ENCODE measurements around the gene GXYLT2. TPM values are rescaled to one million over a fixed set of nuclear protein-coding genes. Genes with fewer than 3 reads are reported as not detected.

The GXYLT2 gene
- total RNA-seq, 1 experiment from 2014 or later = 6.1 TPM

GRCh38 chr3:72968266-72968664 lies 80.4 kb downstream of the GXYLT2 start:
- ChIA-PET CTCF (no interaction called here), POLR2A (no interaction called here)
- Histone ChIP-seq H3K27ac (ENCODE audit: low read length) (no peak overlapping the region), H3K4me3 (ENCODE audit: low read depth in 2 of 2, low read length in 2 of 2) (no peak overlapping the region), H3K9me3 (ENCODE audit: control insufficient read depth, insufficient read depth, low read depth, low read length) (no peaks in the 10 kb centered on the region), H3K27me3 (ENCODE audit: control insufficient read depth, insufficient read depth, low read length) (no peaks in the 10 kb centered on the region), H3K4me1 (ENCODE audit: control insufficient read depth, insufficient read depth, low read length) (no peaks in the 10 kb centered on the region), H3K36me3 (ENCODE audit: control insufficient read depth, insufficient read depth, low read length) (no peaks in the 10 kb centered on the region)
- DNase-seq (ENCODE audit: low read depth, low spot score) (no peak), ATAC-seq (no peak)
- no peak for TF ChIP-seq SIN3A (IDR thresholded peaks at IDR 0.05; ENCODE audit: borderline replicate concordance, insufficient read depth, low read depth, low read length)
- TF ChIP-seq POLR2AphosphoS5 (IDR thresholded peaks at IDR 0.05; ENCODE audit: low read depth, low read length) = no peak
- TF ChIP-seq, protein P1, sequence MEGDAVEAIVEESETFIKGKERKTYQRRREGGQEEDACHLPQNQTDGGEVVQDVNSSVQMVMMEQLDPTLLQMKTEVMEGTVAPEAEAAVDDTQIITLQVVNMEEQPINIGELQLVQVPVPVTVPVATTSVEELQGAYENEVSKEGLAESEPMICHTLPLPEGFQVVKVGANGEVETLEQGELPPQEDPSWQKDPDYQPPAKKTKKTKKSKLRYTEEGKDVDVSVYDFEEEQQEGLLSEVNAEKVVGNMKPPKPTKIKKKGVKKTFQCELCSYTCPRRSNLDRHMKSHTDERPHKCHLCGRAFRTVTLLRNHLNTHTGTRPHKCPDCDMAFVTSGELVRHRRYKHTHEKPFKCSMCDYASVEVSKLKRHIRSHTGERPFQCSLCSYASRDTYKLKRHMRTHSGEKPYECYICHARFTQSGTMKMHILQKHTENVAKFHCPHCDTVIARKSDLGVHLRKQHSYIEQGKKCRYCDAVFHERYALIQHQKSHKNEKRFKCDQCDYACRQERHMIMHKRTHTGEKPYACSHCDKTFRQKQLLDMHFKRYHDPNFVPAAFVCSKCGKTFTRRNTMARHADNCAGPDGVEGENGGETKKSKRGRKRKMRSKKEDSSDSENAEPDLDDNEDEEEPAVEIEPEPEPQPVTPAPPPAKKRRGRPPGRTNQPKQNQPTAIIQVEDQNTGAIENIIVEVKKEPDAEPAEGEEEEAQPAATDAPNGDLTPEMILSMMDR (IDR thresholded peaks at IDR 0.05) = no peak
- no peak for TF ChIP-seq TCF7L2 (IDR thresholded peaks at IDR 0.05; ENCODE audit: low read depth, low read length)
- no TSS peak for BruUV-seq (replicated peaks)
- intact Hi-C loops (cut with micrococcal nuclease; ENCODE audit: unreplicated experiment) (no loop called here), in situ Hi-C loops (cut with HindIII; ENCODE audit: low pct_unique_long_range_greater_than_20kb, low sequenced_read_pairs) (no loop called here)

DNA sequence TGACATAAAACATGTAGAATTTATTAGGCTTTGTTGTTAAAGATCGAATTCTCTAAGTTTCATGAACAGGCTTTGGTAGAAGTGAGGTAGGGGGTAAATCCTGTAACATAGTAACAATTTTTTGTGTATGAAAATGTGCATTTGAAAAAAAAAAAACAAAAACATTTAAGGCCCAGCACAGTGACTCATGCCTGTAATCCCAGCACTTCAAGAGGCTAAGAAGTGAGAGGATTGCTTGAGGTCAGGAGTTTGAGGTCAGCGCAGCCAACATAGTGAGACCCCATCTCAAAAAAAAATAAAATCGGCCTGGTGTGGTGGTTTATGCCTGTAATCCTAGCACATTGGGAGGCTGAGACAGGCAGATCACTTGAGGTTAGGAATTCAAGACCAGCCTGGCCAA lies 81.9 kb downstream of the GXYLT2 start:
- in situ Hi-C loops (cut with HindIII; ENCODE audit: low pct_unique_long_range_greater_than_20kb, low sequenced_read_pairs) = no loop called here
- ATAC-seq (no peak), DNase-seq (ENCODE audit: low read depth, low spot score) (no peak)
- Histone ChIP-seq H3K36me3 (ENCODE audit: control insufficient read depth, insufficient read depth, low read length) (no peaks in the 10 kb centered on the region), H3K4me1 (ENCODE audit: control insufficient read depth, insufficient read depth, low read length) (no peaks in the 10 kb centered on the region), H3K27ac (ENCODE audit: low read length) (no peak overlapping the region), H3K4me3 (ENCODE audit: low read depth in 2 of 2, low read length in 2 of 2) (no peak overlapping the region), H3K27me3 (ENCODE audit: control insufficient read depth, insufficient read depth, low read length) (no peaks in the 10 kb centered on the region), H3K9me3 (ENCODE audit: control insufficient read depth, insufficient read depth, low read depth, low read length) (no peaks in the 10 kb centered on the region)
- TF ChIP-seq POLR2AphosphoS5 (IDR thresholded peaks at IDR 0.05; ENCODE audit: low read depth, low read length) (no peak), TCF7L2 (IDR thresholded peaks at IDR 0.05; ENCODE audit: low read depth, low read length) (no peak), REST (IDR thresholded peaks at IDR 0.05; ENCODE audit: insufficient read depth in 1 of 2, low read depth in 2 of 2, low read length in 1 of 2) (no peak), SIN3A (IDR thresholded peaks at IDR 0.05; ENCODE audit: borderline replicate concordance, insufficient read depth, low read depth, low read length) (no peak)
- TF ChIP-seq, protein P1 (IDR thresholded peaks at IDR 0.05) = no peak
- intact Hi-C loops (cut with micrococcal nuclease; ENCODE audit: unreplicated experiment) = no loop called here
- ChIA-PET CTCF (no interaction called here), POLR2A (no interaction called here)
- BruUV-seq (replicated peaks) = no TSS peak
